GM12872 (cell line): ENCODE data around the gene GRB10.

ENCODE experiments used
- TF ChIP-seq, protein P1 (sequence below): IDR thresholded peaks from 3 replicates; pipeline ENCODE4 v1.5.1; 2011; ENCODE audit warnings: low read depth, mild to moderate bottlenecking, low read length, moderate library complexity; ENCODE audit not compliant: insufficient read depth

Gene GRB10

DNA sequence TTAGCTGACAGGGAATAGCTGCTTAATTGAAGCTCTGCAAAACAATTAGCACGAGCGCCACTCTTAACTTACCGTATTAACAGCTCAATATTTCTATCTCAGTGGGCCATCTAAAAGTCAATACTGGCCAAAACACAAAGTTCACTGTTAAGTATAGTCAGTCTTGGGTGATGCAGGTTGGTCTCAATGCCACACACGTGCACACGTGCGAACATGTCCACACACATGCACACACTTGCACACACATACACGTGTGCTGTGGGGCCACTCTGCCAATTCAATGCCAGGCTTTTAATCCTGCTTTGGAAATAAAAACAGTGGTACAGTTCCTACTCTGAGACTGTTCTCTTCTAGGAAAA, 105.1 kb downstream of the GRB10 start:
- TF ChIP-seq, protein P1, sequence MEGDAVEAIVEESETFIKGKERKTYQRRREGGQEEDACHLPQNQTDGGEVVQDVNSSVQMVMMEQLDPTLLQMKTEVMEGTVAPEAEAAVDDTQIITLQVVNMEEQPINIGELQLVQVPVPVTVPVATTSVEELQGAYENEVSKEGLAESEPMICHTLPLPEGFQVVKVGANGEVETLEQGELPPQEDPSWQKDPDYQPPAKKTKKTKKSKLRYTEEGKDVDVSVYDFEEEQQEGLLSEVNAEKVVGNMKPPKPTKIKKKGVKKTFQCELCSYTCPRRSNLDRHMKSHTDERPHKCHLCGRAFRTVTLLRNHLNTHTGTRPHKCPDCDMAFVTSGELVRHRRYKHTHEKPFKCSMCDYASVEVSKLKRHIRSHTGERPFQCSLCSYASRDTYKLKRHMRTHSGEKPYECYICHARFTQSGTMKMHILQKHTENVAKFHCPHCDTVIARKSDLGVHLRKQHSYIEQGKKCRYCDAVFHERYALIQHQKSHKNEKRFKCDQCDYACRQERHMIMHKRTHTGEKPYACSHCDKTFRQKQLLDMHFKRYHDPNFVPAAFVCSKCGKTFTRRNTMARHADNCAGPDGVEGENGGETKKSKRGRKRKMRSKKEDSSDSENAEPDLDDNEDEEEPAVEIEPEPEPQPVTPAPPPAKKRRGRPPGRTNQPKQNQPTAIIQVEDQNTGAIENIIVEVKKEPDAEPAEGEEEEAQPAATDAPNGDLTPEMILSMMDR, result no peak

DNA sequence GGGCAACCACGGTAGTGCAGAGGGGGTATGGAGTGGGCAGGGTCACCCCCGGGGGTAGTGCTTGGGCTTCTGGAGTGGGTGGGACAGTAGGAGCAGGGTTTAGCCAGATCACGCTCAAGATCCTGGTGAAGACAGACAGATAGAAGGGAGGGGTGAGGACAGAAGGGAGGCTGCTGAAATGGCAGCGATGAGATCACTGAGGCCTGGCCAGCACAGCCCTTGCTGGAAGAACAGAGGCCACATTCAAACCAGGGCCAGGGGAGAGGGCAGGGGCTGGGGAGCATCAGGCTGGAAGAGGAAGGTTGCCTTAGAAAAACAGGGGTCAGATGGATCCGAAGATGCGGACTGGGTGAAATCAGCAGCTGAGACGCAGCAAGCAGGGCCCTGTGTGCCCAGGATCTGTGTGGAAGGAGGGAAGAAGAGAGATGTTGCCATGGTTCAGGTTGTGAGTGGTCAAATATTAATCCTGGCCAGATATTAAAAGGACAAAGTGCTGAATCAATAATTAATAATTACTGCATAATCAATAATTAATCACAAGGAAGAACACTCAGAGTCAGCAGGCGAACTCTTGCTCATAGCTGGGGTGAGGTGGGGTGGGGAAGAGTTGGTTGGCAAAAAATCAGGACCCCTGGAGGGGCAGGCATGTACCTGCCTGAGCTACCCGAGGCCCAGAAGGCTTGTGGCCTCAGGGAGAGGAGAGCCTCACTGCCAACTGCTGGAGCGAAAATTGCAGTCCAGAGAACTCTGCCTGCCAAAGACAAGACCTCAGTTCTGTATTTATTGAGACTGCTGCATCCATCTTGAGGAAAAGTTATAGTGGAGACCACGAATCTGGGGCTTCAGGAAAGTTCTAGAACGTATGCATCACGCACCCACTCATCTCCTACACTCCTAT, 105.7 kb downstream of the GRB10 start:
- TF ChIP-seq, protein P1, result no peak

DNA sequence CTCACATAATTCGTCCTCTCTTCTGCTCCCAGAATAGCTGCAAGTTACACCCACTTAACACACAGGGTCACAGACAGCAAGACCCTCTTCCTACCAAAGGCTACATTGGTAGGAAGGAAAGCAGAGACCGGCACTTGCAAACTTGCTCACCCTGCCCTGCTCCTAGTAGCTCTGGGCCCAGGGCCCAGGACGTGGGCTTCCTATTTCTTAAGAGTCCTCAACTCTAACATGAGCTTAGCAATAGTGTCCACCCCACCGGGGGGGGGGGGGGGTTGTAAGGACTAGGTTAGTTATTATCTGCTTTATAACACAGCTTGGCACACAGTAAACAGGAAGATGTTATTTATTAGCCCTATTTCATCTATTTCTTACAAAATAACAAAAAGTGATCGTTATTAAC, 106.6 kb downstream of the GRB10 start:
- TF ChIP-seq, protein P1, result no peak

DNA sequence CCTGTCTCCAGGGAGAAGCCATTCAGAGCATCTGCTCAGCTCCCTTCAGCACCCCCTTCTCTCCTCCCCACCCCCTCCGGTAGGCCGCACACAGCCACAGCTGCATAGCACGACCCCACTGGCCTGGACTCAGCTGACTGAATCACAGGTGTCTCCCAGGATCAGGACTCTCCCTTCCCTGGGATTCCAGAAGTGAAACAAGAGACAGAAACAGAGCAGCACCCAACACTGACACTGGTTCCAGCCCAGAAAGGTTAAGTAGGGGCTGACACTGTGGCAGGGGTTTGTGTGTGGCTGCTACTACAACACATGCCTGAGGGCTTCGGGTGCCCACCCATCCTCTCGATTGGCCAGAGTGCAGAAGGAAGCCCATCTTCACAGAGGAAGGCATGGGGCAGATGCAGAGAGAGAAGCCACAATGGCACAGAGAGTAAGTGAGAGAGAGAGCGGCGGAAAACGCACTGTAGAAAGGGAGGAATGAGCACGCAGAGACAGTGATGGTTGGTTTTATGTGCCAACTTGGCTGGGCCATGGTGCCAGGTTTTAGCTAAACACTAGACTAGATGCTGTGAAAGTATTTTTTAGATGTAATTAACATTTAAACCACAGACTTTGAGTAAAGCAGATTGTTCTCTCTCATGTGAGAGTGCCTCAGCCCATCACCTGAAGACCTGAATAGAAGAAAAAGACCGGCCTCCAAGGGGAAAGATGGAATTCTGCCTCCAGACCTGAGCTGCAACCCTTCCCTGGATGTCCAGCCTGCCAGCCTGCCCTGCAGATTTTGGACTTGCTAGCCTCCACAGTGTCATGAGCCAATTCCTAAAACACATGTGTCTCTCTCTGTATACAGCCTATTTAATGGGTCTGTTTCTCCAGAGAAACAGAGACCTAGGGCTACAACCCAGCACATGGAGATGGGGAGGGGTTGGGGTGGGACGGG, 107.5 kb downstream of the GRB10 start:
- TF ChIP-seq, protein P1, result no peak

DNA sequence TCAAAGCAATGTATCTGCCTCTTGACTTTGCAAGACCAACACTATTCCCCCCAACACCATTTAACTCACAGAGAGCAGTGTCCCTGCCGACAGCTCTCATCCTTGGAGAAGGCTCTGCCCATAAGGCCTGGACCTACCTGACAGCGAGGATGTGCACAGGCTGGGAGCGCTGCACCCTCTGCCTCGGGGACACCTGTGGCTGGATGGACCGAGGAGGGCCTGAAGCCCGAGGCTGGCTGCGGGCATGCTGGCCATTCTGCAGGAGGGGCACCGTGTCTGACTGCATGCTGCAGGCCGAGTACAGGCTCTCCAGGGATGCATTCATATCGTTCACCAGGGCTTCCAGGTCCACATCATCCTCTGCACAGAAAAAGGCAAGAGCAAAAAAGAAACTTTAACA, 108.4 kb downstream of the GRB10 start:
- TF ChIP-seq, protein P1, result no peak

DNA sequence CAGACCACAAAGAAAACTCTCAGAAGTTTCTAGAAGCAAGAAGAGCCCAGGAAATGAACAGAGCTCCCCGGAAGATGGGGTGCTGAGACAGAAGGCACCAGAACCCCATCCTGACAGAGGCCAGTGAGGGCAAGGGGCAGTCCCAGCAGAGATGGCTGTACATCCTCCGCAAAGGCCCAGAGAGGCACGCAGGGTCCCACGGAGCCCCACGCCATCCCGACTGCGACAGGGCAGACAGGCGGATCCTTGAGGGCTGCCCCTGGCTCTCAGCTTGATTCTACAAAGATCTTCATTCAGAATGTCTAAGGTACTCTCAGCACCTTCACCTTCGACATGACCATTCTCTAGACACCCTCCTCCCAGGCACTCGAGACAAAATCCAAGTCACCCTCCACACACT, 109.6 kb downstream of the GRB10 start:
- TF ChIP-seq, protein P1, result no peak

DNA sequence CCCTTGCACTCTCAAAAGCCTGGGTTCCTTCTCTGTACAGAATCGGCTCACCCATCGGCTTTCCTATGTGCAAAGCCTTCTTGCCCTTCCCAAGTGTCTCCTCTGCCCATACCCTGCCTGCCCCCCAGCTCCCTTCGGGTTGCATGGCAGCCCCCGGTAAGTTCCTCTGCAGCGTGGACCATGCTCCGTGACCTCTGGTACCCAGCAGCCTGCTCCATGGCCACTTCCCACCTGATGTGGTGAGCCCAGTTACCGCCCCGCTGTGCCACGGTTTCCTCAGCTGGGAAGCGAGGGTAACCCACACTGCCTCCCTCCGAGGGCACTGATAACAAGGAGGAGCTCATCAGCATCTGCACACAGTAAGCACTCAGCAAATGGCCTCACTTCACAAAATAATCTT, 110.7 kb downstream of the GRB10 start:
- TF ChIP-seq, protein P1, result no peak
